ENCODE results near the gene FAM163A.
"Not testable (repeated sequence)": the region's sequence is repeated elsewhere in the genome, so short reads cannot be mapped to it uniquely, and the experiment has no call there.

Gene FAM163A

GRCh38 chr1:179817789-179818188 lies 74.7 kb downstream of the FAM163A start:
- no peak for DNase-seq

DNA sequence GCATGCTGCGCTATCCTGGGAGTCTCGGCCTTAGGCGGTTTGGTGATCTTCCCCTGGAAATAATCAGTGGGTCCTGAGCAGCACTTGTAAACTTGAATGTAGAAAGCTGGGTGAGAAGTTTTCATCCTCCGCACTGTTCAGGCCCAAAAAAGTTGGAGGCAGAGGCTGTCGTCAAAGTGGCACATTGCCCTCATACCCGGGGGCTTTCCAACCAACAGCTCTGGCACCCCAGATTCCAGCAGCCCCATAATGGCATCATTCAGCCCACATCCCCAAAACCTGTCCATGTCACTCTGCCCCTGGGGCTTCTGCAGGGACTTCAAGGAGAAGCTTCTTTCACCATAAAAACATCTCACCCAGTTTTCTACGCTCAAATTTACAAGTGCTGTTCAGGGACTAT lies 75.2 kb downstream of the FAM163A start:
- no peak for DNase-seq

- no peak for DNase-seq
Measured at GRCh38 chr1:179818743-179819173, 75.7 kb downstream of the FAM163A start.

DNA sequence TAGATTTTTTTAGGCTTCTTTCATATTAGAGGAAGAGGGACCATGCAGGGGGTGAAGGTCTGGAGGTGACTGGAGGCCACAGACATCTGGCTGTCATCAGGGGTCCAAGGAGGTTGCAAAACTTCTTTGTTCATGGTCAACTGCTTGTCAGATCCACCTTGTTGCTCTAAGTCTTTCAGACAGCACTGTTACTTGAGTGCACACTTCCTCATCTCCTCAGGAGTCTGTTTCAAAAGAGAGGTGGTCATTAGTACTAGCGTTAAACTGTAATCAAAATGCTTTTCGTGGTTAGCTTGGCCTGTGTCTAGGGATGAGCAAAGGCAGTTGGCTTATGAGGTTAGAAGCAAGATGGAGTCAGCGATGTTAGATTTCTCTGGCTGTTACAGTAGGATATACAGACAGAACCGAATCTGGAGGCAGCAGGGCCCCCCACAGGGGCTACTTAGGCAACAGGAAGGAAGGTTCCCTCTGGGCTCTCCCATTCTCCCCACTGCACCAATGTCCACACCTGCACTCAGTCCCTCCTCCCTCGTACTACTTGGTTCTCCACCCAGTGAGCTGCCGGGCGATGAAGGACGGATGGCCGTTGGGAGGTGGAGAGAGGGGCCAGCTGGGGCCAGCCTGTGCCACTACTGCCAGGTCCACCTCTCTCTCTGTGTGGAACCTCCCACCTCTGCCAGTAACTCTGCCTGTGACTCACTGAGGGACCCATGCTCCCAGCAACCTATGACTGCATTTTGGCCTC lies 77.3 kb downstream of the FAM163A start:
- no peak for DNase-seq

- DNase-seq = no peak
Measured at GRCh38 chr1:179821524-179821923, 78.4 kb downstream of the FAM163A start.

- DNase-seq = no peak
Measured at GRCh38 chr1:179822065-179822464, 79.0 kb downstream of the FAM163A start.

DNA sequence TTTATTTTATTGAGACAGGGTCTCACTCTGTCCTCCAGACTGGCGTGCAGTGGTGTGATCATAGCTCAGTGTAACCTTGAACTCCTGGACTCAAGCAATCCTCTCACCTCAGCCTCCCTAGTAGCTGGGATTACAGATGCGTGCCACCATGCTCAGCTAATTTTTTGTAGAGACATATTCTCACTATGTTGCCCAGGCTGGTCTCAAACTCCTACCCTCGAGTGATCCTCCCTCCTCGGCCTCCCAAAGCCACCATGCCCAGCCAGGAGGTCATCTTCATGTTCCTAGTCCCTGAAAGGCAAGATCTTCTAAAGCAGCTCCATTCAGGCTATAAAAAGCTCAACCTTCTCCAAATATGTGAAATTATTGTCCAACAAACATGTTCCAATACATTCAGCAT lies 80.6 kb downstream of the FAM163A start:
- no peak for DNase-seq

- no peak for DNase-seq
Measured at GRCh38 chr1:179824265-179824664, 81.2 kb downstream of the FAM163A start.

DNA sequence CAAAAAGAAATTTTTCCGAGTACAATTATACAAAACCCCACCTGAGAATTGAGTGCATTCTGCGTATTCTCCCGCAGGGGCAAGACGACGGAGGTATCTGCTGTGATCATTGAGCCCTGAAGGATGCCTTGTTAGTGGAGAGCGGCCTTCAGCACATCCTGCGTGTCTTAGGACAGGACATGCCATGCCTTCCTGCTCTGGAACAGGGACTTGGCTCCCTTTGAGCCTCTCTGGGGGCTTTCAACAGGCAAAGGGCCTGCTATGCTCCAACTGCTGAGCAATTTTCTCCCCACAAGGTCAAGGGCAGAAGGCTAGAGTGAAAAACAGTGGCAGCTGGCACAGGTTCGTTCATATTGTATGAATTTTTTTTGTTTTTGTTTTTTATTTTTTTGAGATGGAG lies 82.1 kb downstream of the FAM163A start:
- DNase-seq = no peak

DNA sequence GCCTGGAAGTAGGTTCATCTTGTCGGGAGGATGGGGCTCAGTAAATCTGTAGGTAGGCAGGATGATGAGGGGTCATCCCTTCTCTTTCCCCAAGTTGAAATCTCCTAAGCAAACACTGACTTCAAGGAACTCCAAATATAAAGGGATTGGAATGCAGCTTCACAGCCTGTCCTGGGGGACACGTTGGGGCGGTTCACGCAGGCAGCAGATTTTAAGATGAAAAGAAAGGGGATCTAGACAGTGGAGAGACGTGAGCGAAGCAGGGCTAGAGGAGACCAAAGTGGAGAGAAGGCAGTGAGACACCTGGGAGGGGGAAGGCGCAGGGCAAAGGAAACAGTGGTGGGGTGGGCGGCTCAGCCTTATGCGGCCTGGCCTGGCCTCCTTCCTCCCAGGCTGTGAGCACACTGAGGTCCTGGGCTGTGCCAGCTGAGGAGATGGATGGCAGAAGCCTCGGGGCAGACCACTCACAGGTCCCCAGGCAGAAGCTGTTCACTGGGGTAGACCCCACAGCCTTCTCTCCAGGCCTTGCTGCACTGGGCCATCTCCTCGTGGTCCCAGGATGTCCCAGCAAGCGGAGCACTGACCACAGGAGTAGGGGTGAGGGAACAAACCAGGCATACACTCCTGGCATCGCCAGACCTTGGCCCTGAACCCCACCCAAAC lies 82.8 kb downstream of the FAM163A start:
- no peak for DNase-seq

DNA sequence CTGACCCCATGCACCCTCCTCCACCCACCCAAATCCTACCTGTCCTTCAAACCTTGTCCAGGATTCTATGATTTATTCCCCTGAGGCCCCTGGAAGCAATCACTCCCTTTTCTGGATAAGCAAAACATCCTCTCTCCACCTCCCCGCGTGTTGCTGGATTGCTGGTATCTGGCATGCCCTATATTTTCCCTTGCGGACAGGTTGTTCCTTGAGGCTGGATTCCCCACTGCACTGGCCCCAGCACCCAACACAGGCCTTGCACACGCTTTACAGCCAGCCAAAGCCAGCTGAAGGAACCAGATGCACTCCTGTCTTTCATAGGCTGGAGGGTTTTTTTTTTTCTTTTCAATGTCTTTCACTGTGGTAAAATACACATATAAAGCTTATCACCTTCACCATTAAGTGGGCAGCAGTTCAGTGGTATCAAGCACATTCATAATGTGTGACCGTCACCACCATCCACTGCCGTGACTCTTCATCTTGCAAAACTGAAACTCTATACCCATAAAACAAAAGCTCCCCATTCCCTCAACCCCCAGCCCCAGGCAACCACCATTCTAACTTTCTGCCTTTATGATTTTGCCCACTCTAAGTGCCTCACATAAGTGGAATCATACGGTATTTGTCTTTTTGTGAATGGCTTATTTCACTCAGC lies 83.7 kb downstream of the FAM163A start:
- no peak for DNase-seq

DNA sequence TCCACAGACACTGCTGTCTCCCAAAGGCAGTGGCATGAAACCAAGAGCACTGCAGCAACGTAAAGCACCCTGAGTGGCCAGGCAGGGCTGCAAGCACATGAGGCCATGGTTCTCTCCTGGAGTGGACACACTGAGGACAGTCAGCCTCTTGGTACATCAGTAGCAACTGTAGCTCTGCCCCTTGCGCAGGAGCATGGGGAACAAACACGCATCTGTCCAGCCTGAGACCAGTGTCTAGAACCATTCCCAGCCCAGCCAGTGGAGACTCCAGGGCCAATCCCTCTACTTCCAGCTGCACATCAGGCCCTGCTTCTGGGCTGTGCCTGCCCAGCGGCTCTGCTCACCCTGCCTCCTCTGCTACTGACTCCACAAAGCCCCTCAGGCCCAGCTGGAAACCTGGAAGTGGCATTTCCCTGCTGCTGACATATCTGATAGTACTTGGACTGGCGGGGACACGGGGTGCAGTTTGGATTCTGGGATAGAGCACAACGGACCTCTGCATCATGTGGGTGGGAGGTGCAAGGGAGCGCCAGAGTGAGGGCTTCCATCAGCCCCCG lies 85.5 kb downstream of the FAM163A start:
- DNase-seq = no peak

DNA sequence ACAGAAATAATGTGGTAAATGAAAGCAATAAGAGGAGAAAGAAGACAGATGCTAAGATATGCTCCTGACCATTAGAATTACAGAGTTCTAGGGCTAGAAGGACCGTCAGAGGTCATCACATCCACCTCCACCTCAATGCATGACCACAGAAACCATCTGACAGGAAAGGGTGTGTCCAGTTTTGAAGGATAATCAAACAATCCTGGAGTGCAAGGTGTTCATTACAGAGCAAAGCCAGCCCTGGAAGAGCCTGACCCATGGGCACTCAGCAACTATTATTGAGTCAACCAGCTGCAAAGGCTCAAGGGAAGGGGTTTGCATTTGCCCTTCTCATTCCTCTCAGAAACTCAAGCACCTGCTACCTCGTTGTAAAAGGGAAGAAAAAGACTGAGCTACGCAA lies 88.1 kb downstream of the FAM163A start:
- no peak for DNase-seq

DNA sequence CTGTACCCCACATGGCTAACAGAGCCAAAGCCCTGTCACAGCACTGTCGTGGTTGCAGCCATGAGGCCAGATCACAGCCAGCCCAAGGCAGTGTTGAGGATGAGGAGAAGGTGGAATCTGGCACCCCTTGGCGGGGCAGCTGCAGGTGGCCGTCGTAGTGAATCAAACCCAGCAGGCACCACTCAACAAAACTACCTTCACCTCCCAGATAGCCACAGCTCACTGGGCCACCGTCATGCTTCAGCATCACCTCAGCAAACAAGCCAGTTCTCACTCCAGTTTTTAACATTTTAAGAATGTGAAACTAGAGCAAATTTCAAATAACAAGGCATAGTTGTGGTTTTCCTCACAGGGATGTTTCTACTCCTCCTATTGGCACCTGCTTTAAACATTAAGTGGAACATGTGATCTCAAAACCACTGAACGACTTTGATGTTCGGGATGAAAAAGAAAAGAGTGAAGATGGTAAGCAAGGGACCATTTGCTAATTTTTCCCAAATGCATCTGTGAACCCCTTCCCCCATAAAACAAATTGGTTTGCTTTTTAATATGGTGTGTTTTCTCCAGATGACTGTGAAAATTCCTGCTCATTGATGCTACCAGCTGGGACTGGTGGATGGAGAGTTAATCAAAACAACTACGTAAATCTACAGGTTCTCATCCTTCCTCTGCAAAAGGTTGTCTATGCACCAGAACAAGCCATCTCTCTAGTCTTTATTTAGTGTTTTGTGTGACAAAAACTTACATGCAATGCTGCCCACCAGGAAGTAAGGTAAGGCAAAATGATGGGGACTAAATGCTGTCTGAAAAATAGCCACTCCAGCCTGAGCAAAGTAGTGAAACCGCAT lies 89.0 kb downstream of the FAM163A start:
- DNase-seq = no peak

GRCh38 chr1:179836686-179837445 lies 93.8 kb downstream of the FAM163A start:
- DNase-seq = not testable (repeated sequence)

GRCh38 chr1:179840107-179840506 lies 97.0 kb downstream of the FAM163A start:
- no peak for DNase-seq

- DNase-seq = no peak
Measured at GRCh38 chr1:179848233-179848632, 105.1 kb downstream of the FAM163A start.

DNA sequence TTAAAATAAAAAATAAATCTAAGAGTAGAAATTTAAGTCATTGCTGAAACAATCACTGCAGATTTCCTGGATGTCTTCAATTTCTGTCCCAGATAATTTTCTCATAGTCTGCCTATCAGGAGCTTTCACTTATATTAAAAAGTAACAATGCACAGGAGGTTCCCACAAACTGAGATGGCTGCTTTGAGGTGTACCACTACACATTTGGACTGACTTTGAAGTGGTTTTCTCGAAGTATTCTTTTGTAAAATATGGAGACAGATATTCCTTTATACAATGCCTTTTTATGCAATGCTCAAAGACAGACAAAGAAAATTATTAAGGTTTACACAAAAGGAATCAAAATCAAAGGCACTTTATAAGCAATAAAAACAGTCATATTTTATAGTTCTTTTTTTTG lies 110.0 kb downstream of the FAM163A start:
- no peak for DNase-seq

DNA sequence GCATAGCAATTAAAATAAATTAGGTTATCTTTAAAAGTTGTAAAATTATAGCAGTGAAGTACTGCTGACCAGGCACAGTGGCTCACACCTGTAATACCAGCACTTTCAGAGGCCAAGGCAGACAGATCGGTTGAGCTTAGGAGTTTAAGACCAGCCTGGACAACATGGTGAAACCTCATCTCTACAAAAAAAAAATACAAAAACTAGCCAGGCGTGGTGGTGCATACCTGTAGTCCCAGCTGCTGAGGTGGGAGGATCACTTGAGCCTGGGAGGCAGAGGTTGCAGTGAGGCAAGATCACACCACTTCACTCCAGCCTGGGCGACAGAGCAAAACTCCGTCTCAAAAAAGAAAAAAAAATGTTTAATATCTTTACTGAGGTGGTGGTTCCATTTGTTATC lies 112.7 kb downstream of the FAM163A start:
- not testable (repeated sequence) for DNase-seq

DNA sequence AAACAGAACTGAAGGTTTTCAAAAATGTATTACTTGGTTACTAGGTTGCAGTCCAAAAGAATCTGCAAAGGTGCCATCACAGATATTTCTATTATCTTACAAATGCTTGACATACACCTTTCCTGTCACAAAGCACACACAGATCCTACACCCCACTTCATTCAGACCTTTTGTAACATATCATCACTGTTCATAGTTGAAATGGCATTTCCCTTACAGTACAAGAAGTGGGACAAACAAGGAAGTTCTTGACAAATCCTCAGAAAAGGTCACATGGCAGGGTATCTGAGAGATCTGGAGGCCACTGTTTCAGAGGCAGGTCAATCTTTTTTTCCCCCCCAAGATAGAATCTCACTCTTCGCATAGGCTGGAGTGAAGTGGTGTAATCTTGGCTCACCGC lies 113.2 kb downstream of the FAM163A start:
- DNase-seq = no peak

DNA sequence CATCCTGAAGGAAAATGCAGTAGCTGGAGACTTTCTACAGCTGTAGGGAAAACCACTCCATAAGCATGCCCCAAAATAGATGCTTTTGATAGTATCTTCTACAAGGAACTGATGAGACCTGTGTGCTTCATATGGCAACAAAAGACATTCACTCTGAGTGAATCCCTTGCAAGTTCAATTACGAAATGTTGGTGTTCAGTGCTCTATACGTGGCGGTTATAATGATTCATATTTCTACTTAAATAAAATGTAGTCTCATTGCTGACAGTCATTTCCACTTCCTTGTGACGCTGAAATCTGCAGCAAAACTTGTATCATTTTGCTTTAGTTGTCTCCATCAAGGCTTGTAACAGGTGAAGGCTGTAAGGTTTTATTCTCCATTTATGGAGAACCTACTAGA lies 113.9 kb downstream of the FAM163A start:
- no peak for DNase-seq

DNA sequence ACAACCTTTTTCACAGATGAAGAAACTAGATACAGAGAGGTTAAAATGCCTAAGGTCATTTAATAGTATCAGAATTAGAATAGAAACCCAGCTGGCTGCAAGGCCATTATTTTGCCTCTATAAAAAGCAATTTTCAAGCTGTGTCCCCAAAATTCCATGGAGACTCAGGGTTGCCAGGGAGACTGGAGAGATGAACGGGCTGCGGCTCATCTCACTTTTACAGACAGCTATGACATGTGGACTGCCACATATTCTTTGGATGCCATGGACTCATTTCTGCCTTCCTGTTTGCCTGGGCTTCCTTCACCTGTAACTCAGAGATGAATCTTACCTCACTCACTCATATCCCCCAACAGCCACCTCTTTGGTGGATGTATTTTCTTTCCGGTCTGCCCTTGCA lies 117.6 kb downstream of the FAM163A start:
- no peak for DNase-seq

Measured in midbrain (tissue), 1 donor.